Ishikawa (cell line): ENCODE data around the gene RASA2.

ENCODE experiments used
- CEBPB ChIP-seq: IDR thresholded peaks from 2 replicates; pipeline ENCODE4 v1.6.1; 2012
- CREB1 ChIP-seq: IDR thresholded peaks from 2 replicates; pipeline ENCODE4 v1.6.1; 2012; ENCODE audit warnings: low read depth
- EGR1 ChIP-seq: IDR thresholded peaks from 2 replicates; pipeline ENCODE4 v1.6.1; 2012
- EP300 ChIP-seq: IDR thresholded peaks from 2 replicates; pipeline ENCODE4 v1.6.1; 2012; ENCODE audit warnings: borderline replicate concordance
- FOXM1 ChIP-seq: IDR thresholded peaks from 2 replicates; pipeline ENCODE4 v1.6.1; 2012; ENCODE audit warnings: low read depth, borderline replicate concordance
- RAD21 ChIP-seq: IDR thresholded peaks from 2 replicates; pipeline ENCODE4 v1.6.1; 2012; ENCODE audit warnings: low read depth
- TAF1 ChIP-seq: IDR thresholded peaks from 2 replicates; pipeline ENCODE4 v1.6.1; 2012; ENCODE audit warnings: low read depth, mild to moderate bottlenecking
- TEAD4 ChIP-seq: IDR thresholded peaks from 2 replicates; pipeline ENCODE4 v1.6.1; 2012
- YY1 ChIP-seq: IDR thresholded peaks from 2 replicates; pipeline ENCODE4 v1.6.1; 2012; ENCODE audit warnings: low read depth
- ZBTB7A ChIP-seq: IDR thresholded peaks from 2 replicates; pipeline ENCODE4 v1.6.1; 2012; ENCODE audit warnings: low read depth
- TF ChIP-seq, protein P1 (sequence below): IDR thresholded peaks from 2 replicates; pipeline ENCODE4 v1.6.1; 2012
- TF ChIP-seq, protein P2 (sequence below): IDR thresholded peaks from 2 replicates; pipeline ENCODE4 v1.6.1; 2012
- TF ChIP-seq, protein P3 (sequence below): IDR thresholded peaks from 2 replicates; pipeline ENCODE4 v1.6.1; 2012; ENCODE audit warnings: low read depth, mild to moderate bottlenecking

DNA sequence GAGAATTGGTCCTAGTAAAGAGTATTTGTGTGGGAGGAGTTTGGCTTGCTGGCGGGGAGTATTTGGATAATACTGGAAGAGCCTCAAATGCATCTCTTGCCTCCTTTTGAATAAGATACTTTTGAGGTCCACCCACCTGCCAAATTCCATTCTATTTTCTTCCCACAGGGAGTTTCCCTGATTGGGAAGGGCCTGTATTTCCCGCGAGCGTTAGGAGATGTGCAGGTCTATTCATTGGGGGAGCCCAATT lies 406 bp upstream of the RASA2 start:
- TF ChIP-seq EP300: no peak
- TF ChIP-seq RAD21: no peak
- TF ChIP-seq TAF1: no peak
- TF ChIP-seq CEBPB: no peak
- no peak for TF ChIP-seq ZBTB7A
- no peak for TF ChIP-seq TEAD4
- no peak for TF ChIP-seq YY1
- TF ChIP-seq, protein P1, sequence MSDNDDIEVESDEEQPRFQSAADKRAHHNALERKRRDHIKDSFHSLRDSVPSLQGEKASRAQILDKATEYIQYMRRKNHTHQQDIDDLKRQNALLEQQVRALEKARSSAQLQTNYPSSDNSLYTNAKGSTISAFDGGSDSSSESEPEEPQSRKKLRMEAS: no peak
- no peak for TF ChIP-seq CREB1
- TF ChIP-seq, protein P2, sequence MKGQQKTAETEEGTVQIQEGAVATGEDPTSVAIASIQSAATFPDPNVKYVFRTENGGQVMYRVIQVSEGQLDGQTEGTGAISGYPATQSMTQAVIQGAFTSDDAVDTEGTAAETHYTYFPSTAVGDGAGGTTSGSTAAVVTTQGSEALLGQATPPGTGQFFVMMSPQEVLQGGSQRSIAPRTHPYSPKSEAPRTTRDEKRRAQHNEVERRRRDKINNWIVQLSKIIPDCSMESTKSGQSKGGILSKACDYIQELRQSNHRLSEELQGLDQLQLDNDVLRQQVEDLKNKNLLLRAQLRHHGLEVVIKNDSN: no peak
- TF ChIP-seq FOXM1: no peak
- TF ChIP-seq, protein P3, sequence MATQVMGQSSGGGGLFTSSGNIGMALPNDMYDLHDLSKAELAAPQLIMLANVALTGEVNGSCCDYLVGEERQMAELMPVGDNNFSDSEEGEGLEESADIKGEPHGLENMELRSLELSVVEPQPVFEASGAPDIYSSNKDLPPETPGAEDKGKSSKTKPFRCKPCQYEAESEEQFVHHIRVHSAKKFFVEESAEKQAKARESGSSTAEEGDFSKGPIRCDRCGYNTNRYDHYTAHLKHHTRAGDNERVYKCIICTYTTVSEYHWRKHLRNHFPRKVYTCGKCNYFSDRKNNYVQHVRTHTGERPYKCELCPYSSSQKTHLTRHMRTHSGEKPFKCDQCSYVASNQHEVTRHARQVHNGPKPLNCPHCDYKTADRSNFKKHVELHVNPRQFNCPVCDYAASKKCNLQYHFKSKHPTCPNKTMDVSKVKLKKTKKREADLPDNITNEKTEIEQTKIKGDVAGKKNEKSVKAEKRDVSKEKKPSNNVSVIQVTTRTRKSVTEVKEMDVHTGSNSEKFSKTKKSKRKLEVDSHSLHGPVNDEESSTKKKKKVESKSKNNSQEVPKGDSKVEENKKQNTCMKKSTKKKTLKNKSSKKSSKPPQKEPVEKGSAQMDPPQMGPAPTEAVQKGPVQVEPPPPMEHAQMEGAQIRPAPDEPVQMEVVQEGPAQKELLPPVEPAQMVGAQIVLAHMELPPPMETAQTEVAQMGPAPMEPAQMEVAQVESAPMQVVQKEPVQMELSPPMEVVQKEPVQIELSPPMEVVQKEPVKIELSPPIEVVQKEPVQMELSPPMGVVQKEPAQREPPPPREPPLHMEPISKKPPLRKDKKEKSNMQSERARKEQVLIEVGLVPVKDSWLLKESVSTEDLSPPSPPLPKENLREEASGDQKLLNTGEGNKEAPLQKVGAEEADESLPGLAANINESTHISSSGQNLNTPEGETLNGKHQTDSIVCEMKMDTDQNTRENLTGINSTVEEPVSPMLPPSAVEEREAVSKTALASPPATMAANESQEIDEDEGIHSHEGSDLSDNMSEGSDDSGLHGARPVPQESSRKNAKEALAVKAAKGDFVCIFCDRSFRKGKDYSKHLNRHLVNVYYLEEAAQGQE: no peak
- TF ChIP-seq EGR1: no peak
